HFFc6 (cell line): ENCODE data around the gene SLC16A3. TPM values are rescaled to one million over a fixed set of nuclear protein-coding genes. Genes with fewer than 3 reads are reported as not detected.

Source experiments
- DNase-seq: peaks from one replicate; pipeline ENCODE4 v3.0.0-alpha.2; 2018
- H3K27ac Mint-ChIP-seq: 2 replicates; pipeline ENCODE4 v1.8.0; 2020; ENCODE audit warnings: mild to moderate bottlenecking, mixed read lengths
- H3K27me3 Mint-ChIP-seq: 2 replicates; pipeline ENCODE4 v1.8.0; 2021; ENCODE audit warnings: mild to moderate bottlenecking, moderate library complexity, mixed read lengths; ENCODE audit not compliant: insufficient read depth
- H3K36me3 Mint-ChIP-seq: 2 replicates; pipeline ENCODE4 v1.8.0; 2021; ENCODE audit warnings: low read depth, mixed read lengths
- H3K4me1 Mint-ChIP-seq: 2 replicates; pipeline ENCODE4 v1.8.0; 2020; ENCODE audit warnings: low read depth, mixed read lengths
- H3K4me3 Mint-ChIP-seq: 2 replicates; pipeline ENCODE4 v1.8.0; 2020; ENCODE audit warnings: mild to moderate bottlenecking, moderate library complexity, mixed read lengths
- H3K9me3 Mint-ChIP-seq: 2 replicates; pipeline ENCODE4 v1.8.0; 2020; ENCODE audit warnings: mild to moderate bottlenecking, mixed read lengths
- microRNA-seq: library from miRNA; unstranded; fragments of <30 nt; microRNA quantifications from one replicate; pipeline ENCODE4, GENCODE V29; 2019
- total RNA-seq, 6 experiments: library from RNA; stranded (reverse); fragmentation: NEBNext Ultra II Directional; extraction: Animal tissue kit (Norgen Biotek cat#: 25700); gene quantifications; 2 replicates in 1 of 6; 3 replicates in 5 of 6; pipeline ENCODE4 v1.2.3, GENCODE V29; 2021
- TF ChIP-seq, protein P1 (sequence below): fragments of 200-600 bp; sonication (generic); IDR thresholded peaks from 2 replicates; pipeline ENCODE4 v1.5.0; 2021; ENCODE audit warnings: antibody characterized with exemption, mild to moderate bottlenecking

Gene SLC16A3
- total RNA-seq, 6 experiments from 2014 or later = 475 to 624 (median 523) TPM

DNA sequence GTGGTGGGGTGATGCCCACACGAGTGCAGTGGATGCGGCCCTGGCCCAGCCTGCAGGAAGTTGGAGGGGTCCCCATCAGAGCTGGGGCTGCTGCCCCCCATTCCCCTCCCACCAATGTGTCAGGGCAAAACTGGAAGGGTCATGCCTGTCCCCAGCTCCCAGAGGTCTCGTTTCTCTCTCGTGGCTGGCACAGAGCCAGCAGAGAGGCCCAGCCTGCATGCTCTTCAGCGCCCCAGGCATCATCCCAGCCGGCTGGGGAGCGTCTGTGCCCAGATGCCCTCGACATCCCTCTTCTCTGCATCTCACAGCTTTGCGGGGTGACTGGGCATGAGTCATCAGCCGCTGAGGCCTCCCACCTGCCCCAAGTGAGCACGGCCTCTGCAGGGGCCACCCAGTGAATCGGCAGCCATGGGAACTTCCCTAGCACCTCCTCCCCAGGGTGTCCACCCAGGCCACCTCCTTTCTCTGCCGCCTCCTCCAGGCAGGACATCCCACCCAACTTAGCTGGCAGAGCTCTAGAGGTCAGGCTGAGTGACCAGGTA, 54.4 kb downstream of the SLC16A3 start:
- DNase-seq = peak; percentile 87
- Mint-ChIP-seq H3K27ac (peak overlapping the region; percentile 21), H3K4me3 (no peak overlapping the region), H3K27me3 (no peaks in the 10 kb centered on the region; the same call in 1 of the 2 replicates), H3K9me3 (no peaks in the 10 kb centered on the region), H3K36me3 (no peaks in the 10 kb centered on the region), H3K4me1 (peaks cover 36% of the 10 kb centered on the region)
- TF ChIP-seq, protein P1, sequence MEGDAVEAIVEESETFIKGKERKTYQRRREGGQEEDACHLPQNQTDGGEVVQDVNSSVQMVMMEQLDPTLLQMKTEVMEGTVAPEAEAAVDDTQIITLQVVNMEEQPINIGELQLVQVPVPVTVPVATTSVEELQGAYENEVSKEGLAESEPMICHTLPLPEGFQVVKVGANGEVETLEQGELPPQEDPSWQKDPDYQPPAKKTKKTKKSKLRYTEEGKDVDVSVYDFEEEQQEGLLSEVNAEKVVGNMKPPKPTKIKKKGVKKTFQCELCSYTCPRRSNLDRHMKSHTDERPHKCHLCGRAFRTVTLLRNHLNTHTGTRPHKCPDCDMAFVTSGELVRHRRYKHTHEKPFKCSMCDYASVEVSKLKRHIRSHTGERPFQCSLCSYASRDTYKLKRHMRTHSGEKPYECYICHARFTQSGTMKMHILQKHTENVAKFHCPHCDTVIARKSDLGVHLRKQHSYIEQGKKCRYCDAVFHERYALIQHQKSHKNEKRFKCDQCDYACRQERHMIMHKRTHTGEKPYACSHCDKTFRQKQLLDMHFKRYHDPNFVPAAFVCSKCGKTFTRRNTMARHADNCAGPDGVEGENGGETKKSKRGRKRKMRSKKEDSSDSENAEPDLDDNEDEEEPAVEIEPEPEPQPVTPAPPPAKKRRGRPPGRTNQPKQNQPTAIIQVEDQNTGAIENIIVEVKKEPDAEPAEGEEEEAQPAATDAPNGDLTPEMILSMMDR = no peak

DNA sequence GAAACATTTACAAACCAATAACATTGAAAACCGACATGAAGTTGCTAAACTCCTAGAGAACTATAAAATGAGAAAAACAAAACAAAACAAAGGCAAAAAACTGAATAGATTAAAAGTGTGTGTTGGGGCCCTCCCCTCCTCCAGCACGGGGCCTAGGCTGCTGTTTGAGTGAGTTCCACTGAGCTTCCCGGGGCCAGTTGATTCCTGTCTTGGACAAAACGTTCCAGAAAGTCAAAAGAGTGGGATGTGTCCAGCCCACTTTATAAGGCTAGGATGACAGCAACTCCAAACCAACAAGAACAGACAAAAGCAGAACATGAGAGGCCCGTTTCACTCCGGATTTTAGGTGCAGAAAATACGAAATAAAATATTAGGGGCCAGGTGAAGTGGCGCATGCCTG, 56.3 kb downstream of the SLC16A3 start:
- Mint-ChIP-seq H3K27me3 (no peaks in the 10 kb centered on the region; the same call in 1 of the 2 replicates), H3K4me3 (no peak overlapping the region), H3K36me3 (no peaks in the 10 kb centered on the region), H3K4me1 (peaks cover 48% of the 10 kb centered on the region), H3K27ac (no peak overlapping the region), H3K9me3 (no peaks in the 10 kb centered on the region)
- DNase-seq = no peak
- TF ChIP-seq, protein P1 = no peak

DNA sequence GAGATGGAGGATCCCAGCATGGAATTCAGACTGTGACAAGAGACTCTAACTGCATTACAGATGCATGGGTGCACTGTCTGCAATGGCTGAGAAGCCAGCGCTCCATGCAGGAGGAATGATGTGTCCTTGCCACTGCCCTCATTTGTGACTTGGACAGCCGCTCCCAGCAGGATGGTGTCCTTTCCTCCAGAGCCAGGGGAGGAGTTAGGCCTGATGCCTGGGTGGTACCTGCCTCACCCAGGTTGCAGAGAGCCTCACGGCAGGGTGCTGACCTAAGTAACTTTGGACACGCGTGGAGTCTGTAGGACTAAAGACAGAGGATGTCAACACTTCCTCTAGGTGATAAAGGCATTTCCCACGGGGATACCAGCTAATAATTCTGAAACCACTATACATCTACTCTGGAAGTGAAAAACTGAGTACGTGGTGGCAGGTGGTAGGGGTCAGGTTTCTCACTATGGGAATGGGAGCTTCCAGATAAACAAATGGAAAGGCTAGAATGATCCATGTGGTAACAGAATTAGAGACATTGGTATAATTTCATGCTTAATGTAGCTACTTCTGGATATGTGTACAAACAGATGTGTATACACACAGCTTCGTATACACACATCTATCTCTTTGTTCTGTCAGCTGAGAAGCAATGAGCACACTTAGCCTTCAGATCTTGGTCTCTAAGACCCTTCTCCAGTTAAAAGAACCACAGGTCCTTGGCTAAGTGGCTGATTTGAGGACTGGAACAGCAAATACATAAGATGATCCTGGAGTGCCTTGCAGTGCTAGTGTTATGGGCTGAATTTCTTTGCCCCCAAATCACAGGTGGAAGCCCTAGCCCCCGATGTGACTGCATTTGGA, 58.4 kb downstream of the SLC16A3 start:
- H3K9me3 Mint-ChIP-seq = no peaks in the 10 kb centered on the region
- TF ChIP-seq, protein P1 = no peak
- H3K27me3 Mint-ChIP-seq = no peaks in the 10 kb centered on the region; the same call in 1 of the 2 replicates
- no peak for DNase-seq
- no peak overlapping the region for H3K4me3 Mint-ChIP-seq
- peaks cover 40% of the 10 kb centered on the region for H3K4me1 Mint-ChIP-seq
- no peak overlapping the region for H3K27ac Mint-ChIP-seq
- no peaks in the 10 kb centered on the region for H3K36me3 Mint-ChIP-seq

DNA sequence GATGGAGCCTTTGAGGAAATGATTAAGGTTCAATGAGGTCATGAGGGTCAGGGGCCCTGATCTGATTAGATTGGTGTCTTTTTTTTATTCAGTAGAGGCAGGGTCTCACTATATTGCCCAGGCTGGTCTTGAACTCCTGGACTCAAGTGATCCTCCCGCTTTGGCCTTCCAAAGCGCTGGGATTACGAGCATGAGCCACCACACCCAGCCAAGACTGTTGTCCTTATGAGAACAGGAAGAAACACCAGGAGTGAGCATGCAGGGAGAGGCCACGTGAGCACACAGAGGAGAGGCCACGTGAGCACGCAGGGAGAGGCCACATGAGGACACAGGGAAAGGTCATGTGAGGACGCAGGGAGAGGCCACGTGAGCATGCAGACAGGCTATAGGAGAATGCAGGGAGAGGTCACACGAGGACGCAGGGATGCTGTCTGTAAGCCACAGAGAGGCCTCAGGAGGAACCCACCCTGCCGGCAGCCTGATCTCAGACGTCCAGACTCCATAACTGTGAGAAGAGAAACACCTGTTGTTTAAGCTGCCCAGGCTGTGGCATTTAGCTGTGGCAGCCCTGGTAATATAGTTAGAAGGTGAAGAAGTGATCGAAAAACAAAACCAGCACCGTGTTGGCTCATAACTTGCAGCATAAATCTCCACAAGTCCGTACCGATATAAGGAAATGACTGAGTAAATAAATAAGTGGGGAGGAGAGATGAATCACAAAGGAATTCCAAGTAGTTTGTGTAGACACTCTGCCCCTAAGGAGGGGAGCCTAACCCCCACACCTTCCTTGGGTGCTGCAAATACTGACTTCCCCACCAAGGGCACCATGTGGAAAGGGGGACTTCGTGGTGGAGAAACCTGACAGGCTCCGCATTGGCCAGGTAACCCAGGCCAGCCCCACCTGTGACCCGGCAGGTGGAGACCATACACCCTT, 59.3 kb downstream of the SLC16A3 start:
- Mint-ChIP-seq H3K27ac (peak overlapping the region; percentile 40), H3K4me3 (peak overlapping the region; percentile 31), H3K36me3 (no peaks in the 10 kb centered on the region), H3K27me3 (no peaks in the 10 kb centered on the region; the same call in 1 of the 2 replicates), H3K4me1 (peaks cover 36% of the 10 kb centered on the region), H3K9me3 (no peaks in the 10 kb centered on the region)
- TF ChIP-seq, protein P1 = no peak
- peak; percentile 32 for DNase-seq

Small RNA genes lying within 50 kb of the gene (microRNA-seq; reads per million reads assigned to microRNA genes)
- gene MIR6787 = 10.0 reads per million, percentile 8 among the genes with 10 or more reads in this experiment

Other genes starting within 250 kb of the SLC16A3 start
- 10 to 100 TPM; 60.6 to 83.9 (median 73.3) TPM for gene CENPX, start 206.2 kb upstream of the SLC16A3 start, total RNA-seq
- 10 to 100 TPM in 3 of 6 experiments, 1 to 10 TPM in 3; 6.8 to 10.5 (median 10.0) TPM for gene LRRC45, start 205.7 kb upstream of the SLC16A3 start, total RNA-seq
- gene RAC3, start 197.4 kb upstream of the SLC16A3 start, total RNA-seq = 1 to 10 TPM; 4.3 to 8.5 (median 5.6) TPM
- 100 to 1,000 TPM in 1 of 6 experiments, 10 to 100 TPM in 5; 73.4 to 100 (median 84.8) TPM for gene DCXR, start 191.3 kb upstream of the SLC16A3 start, total RNA-seq
- 10 to 100 TPM; 37.6 to 48.5 (median 40.1) TPM for gene RFNG, start 177.2 kb upstream of the SLC16A3 start, total RNA-seq
- gene GPS1, start 177.1 kb upstream of the SLC16A3 start, total RNA-seq = 100 to 1,000 TPM; 127 to 144 (median 141) TPM
- 10 to 100 TPM; 65.8 to 86.8 (median 71.2) TPM for gene DUS1L, start 163.2 kb upstream of the SLC16A3 start, total RNA-seq
- 100 to 1,000 TPM; 108 to 138 (median 112) TPM for gene FASN, start 130.8 kb upstream of the SLC16A3 start, total RNA-seq
- gene CCDC57, start 16.2 kb upstream of the SLC16A3 start, total RNA-seq = 10 to 100 TPM; 12.8 to 15.6 (median 13.6) TPM
- 100 to 1,000 TPM; 116 to 128 (median 118) TPM for gene CSNK1D, start 44.7 kb downstream of the SLC16A3 start, total RNA-seq
- gene CD7, start 88.6 kb downstream of the SLC16A3 start, total RNA-seq = under 1 TPM in 1 of 6 experiments, not detected in 5; 0.20 TPM
- gene SECTM1, start 104.7 kb downstream of the SLC16A3 start, total RNA-seq = 1 to 10 TPM; 1.7 to 3.9 (median 2.8) TPM
- gene TEX19, start 130.2 kb downstream of the SLC16A3 start, total RNA-seq = under 1 TPM in 2 of 6 experiments, not detected in 4; 0.10 to 0.14 TPM
- gene UTS2R, start 142.7 kb downstream of the SLC16A3 start, total RNA-seq = not detected
- 1 to 10 TPM; 4.3 to 6.8 (median 5.6) TPM for gene HEXD, start 189.3 kb downstream of the SLC16A3 start, total RNA-seq
- 10 to 100 TPM; 26.5 to 31.2 (median 27.9) TPM for gene OGFOD3, start 189.5 kb downstream of the SLC16A3 start, total RNA-seq
- gene CYBC1, start 221.7 kb downstream of the SLC16A3 start, total RNA-seq = 10 to 100 TPM; 47.4 to 60.5 (median 48.7) TPM
- gene NARF, start 229.7 kb downstream of the SLC16A3 start, total RNA-seq = 10 to 100 TPM; 25.2 to 38.1 (median 28.8) TPM